H1 (cell line): ENCODE data around the gene RASAL1. TPM values are rescaled to one million over a fixed set of nuclear protein-coding genes. Genes with fewer than 3 reads are reported as not detected.

Source experiments
- CTCF ChIA-PET: fragments of 300-600 bp; sonication (Branson Sonifier 250); formaldehyde crosslinking; loops from one replicate; lab custom pipeline; 2021; ENCODE audit not compliant: partially characterized antibody; lab: Charles Lee
- POLR2A ChIA-PET: fragments of 300-600 bp; sonication (Branson Sonifier 250); formaldehyde crosslinking; loops from one replicate; lab custom pipeline; 2021; ENCODE audit warnings: inconsistent platforms; ENCODE audit not compliant: partially characterized antibody; lab: Charles Lee
- DNase-seq, 2 experiments: peaks; one replicate each; pipeline versions ENCODE4 v3.0.0 to v3.0.0-alpha.2; 2010 to 2022; ENCODE audit warnings: low spot score in 2 of 2, low read depth in 1 of 2, mixed read lengths in 1 of 2
- FAIRE-seq: peaks from 2 replicates; lab custom pipeline; 2011; peaks lifted over from hg19 to GRCh38; lab: Jason Lieb, UNC
- H2AFZ ChIP-seq: 2 replicates; pipeline ENCODE4 v1.8.1; 2012; ENCODE audit warnings: low read length, inconsistent platforms
- H2AK5ac ChIP-seq: 2 replicates; pipeline ENCODE4 v1.6.1; 2013; ENCODE audit warnings: low read depth, low read length
- H2BK120ac ChIP-seq: replicated peaks from 2 replicates; pipeline ENCODE3; 2013; ENCODE audit warnings: low read depth, low read length, inconsistent platforms
- H2BK12ac ChIP-seq: 2 replicates; pipeline ENCODE4 v1.6.1; 2013; ENCODE audit warnings: low read depth, low read length
- H2BK15ac ChIP-seq: 2 replicates; pipeline ENCODE4 v1.6.1; 2013; ENCODE audit warnings: low read length
- H2BK20ac ChIP-seq: 2 replicates; pipeline ENCODE4 v1.6.1; 2013; ENCODE audit warnings: low read length
- H2BK5ac ChIP-seq: 2 replicates; pipeline ENCODE4 v1.6.1; 2013; ENCODE audit warnings: low read depth, low read length
- H3K14ac ChIP-seq: 2 replicates; pipeline ENCODE4 v1.6.1; 2013; ENCODE audit warnings: inconsistent platforms; ENCODE audit not compliant: insufficient read length
- H3K18ac ChIP-seq: 2 replicates; pipeline ENCODE4 v1.6.1; 2013; ENCODE audit warnings: low read length; ENCODE audit errors: extremely low read depth
- H3K23ac ChIP-seq: 2 replicates; pipeline ENCODE4 v1.6.1; 2013; ENCODE audit warnings: inconsistent platforms; ENCODE audit not compliant: insufficient read length
- H3K23me2 ChIP-seq: 2 replicates; pipeline ENCODE4 v1.6.1; 2013; ENCODE audit warnings: low read depth, low read length
- H3K27ac ChIP-seq: 2 replicates; pipeline ENCODE4 v1.6.1; 2011; ENCODE audit warnings: low read depth, low read length, inconsistent platforms
- H3K27me3 ChIP-seq, 4 experiments: replicated peaks in 1 of 4; 1 replicate in 1 of 4; 2 replicates in 3 of 4; pipeline versions ENCODE4 v1.6.1 to v1.8.1; 2011 to 2013; ENCODE audit warnings: low read length in 3 of 4, mild to moderate bottlenecking in 3 of 4, inconsistent platforms in 2 of 4, mixed read lengths in 2 of 4, moderate library complexity in 1 of 4; ENCODE audit not compliant: control insufficient read depth in 3 of 4, insufficient read depth in 3 of 4; ENCODE audit errors: extremely low read depth in 1 of 4
- H3K36me3 ChIP-seq, 4 experiments: 2 replicates each; pipeline versions ENCODE4 v1.6.1 to v1.8.1; 2011 to 2013; ENCODE audit warnings: mild to moderate bottlenecking in 4 of 4, low read length in 3 of 4, moderate library complexity in 2 of 4, control low read depth in 1 of 4, inconsistent platforms in 1 of 4; ENCODE audit not compliant: insufficient read depth in 4 of 4, control insufficient read depth in 2 of 4
- H3K4ac ChIP-seq: replicated peaks from 2 replicates; pipeline ENCODE3; 2013; ENCODE audit warnings: low read length, low read depth, mixed read lengths, inconsistent platforms; ENCODE audit not compliant: insufficient read length
- H3K4me1 ChIP-seq, 4 experiments: replicated peaks in 1 of 4; 1 replicate in 1 of 4; 2 replicates in 3 of 4; pipeline versions ENCODE4 v1.6.1 to v1.8.1; 2011 to 2013; ENCODE audit warnings: low read length in 3 of 4, inconsistent platforms in 2 of 4, mixed read lengths in 1 of 4; ENCODE audit not compliant: insufficient read depth in 4 of 4, control insufficient read depth in 3 of 4
- H3K4me2 ChIP-seq, 2 experiments: 2 replicates each; pipeline versions ENCODE4 v1.6.1 to v1.8.1; 2011 to 2013; ENCODE audit warnings: low read depth in 2 of 2, low read length in 2 of 2, control low read depth in 1 of 2, inconsistent platforms in 1 of 2, mild to moderate bottlenecking in 1 of 2; ENCODE audit not compliant: insufficient read depth in 1 of 2
- H3K4me3 ChIP-seq, 4 experiments: fragments of 200-600, 300-600 bp in 1 of 4; sonication (generic), shearing (Covaris generic), sonication (Bioruptor Twin) in 1 of 4; 2 replicates each; pipeline versions ENCODE4 v1.5.1 to v1.8.1; 2011 to 2016; ENCODE audit warnings: low read length in 4 of 4, low read depth in 3 of 4, control low read depth in 2 of 4, inconsistent platforms in 2 of 4, mild to moderate bottlenecking in 2 of 4, mixed read lengths in 1 of 4, moderate library complexity in 1 of 4; ENCODE audit not compliant: insufficient read depth in 2 of 4; ENCODE audit errors: extremely low read depth in 1 of 4
- H3K56ac ChIP-seq: replicated peaks from 2 replicates; pipeline ENCODE3; 2013; ENCODE audit warnings: low read depth, mild to moderate bottlenecking, mixed read lengths, low read length, inconsistent platforms; ENCODE audit not compliant: insufficient read length
- H3K79me1 ChIP-seq: 2 replicates; pipeline ENCODE4 v1.6.1; 2013; ENCODE audit warnings: low read depth, low read length, control low read depth
- H3K79me2 ChIP-seq, 2 experiments: 2 replicates each; pipeline versions ENCODE4 v1.6.1 to v1.8.1; 2012 to 2013; ENCODE audit warnings: low read length in 2 of 2, mild to moderate bottlenecking in 2 of 2, inconsistent platforms in 1 of 2; ENCODE audit not compliant: insufficient read depth in 2 of 2, control insufficient read depth in 1 of 2
- H3K9ac ChIP-seq, 4 experiments: replicated peaks in 1 of 4; 1 replicate in 1 of 4; 2 replicates in 3 of 4; pipeline versions ENCODE4 v1.6.1 to v1.8.1; 2011 to 2013; ENCODE audit warnings: low read depth in 3 of 4, low read length in 3 of 4, control low read depth in 2 of 4, mild to moderate bottlenecking in 2 of 4, moderate library complexity in 2 of 4, inconsistent platforms in 1 of 4; ENCODE audit errors: extremely low read depth in 1 of 4
- H3K9me3 ChIP-seq, 2 experiments: 2 replicates each; pipeline versions ENCODE4 v1.6.1 to v1.8.1; 2012 to 2013; ENCODE audit warnings: mild to moderate bottlenecking in 2 of 2, moderate library complexity in 2 of 2, control low read depth in 1 of 2, inconsistent platforms in 1 of 2, low read depth in 1 of 2, low read length in 1 of 2, mixed read lengths in 1 of 2; ENCODE audit not compliant: insufficient read depth in 2 of 2
- H4K20me1 ChIP-seq, 2 experiments: replicated peaks in 1 of 2; 2 replicates each; pipeline versions ENCODE3 to v1.8.1; 2011 to 2013; ENCODE audit warnings: inconsistent platforms in 2 of 2, low read length in 2 of 2, mild to moderate bottlenecking in 1 of 2; ENCODE audit not compliant: insufficient read depth in 2 of 2, control insufficient read depth in 1 of 2
- H4K5ac ChIP-seq: 2 replicates; pipeline ENCODE4 v1.6.1; 2013; ENCODE audit warnings: low read length, low read depth, mixed read lengths, inconsistent platforms; ENCODE audit not compliant: insufficient read length
- H4K8ac ChIP-seq: 2 replicates; pipeline ENCODE4 v1.8.0; 2013; ENCODE audit warnings: mild to moderate bottlenecking, moderate library complexity, low read length, inconsistent platforms; ENCODE audit not compliant: insufficient read depth; ENCODE audit errors: extremely low read depth
- H4K91ac ChIP-seq: replicated peaks from 2 replicates; pipeline ENCODE3; 2013; ENCODE audit warnings: low read length, mixed read lengths, inconsistent platforms; ENCODE audit not compliant: insufficient read length
- BACH1 ChIP-seq: IDR thresholded peaks from 2 replicates; pipeline ENCODE4 v1.6.1; 2012; ENCODE audit warnings: low read length, improper control_type of control experiment
- CEBPB ChIP-seq: IDR thresholded peaks from 2 replicates; pipeline ENCODE4 v1.6.1; 2012; ENCODE audit warnings: low read depth, low read length
- CHD2 ChIP-seq: IDR thresholded peaks from 2 replicates; pipeline ENCODE4 v1.6.1; 2012; ENCODE audit warnings: low read length, improper control_type of control experiment
- CREB1 ChIP-seq: IDR thresholded peaks from 2 replicates; pipeline ENCODE4 v1.6.1; 2012; ENCODE audit warnings: inconsistent platforms
- EP300 ChIP-seq, 2 experiments: IDR thresholded peaks; 1 replicate in 1 of 2; 2 replicates in 1 of 2; pipeline ENCODE4 v1.6.1; 2011 to 2012; ENCODE audit warnings: low read depth in 2 of 2, low read length in 2 of 2, mild to moderate bottlenecking in 2 of 2, borderline replicate concordance in 1 of 2, inconsistent platforms in 1 of 2, moderate library complexity in 1 of 2
- HDAC2 ChIP-seq, 2 experiments: fragments of 300-600 bp in 1 of 2; sonication (generic) in 1 of 2; IDR thresholded peaks; 2 replicates each; pipeline ENCODE4 v1.6.1; 2011 to 2012; ENCODE audit warnings: low read depth in 2 of 2, low read length in 2 of 2, mild to moderate bottlenecking in 2 of 2, moderate library complexity in 2 of 2, borderline replicate concordance in 1 of 2, inconsistent platforms in 1 of 2
- HDAC6 ChIP-seq: IDR thresholded peaks from one replicate; pipeline ENCODE4 v1.7.1; 2012; ENCODE audit warnings: low read depth, mild to moderate bottlenecking, inconsistent platforms, low read length, moderate library complexity
- PHF8 ChIP-seq: fragments of 200-600 bp; sonication (generic); conservative IDR thresholded peaks from 2 replicates; pipeline ENCODE4 v1.7.1; 2012; ENCODE audit warnings: low read depth, mild to moderate bottlenecking, inconsistent platforms, low read length, moderate library complexity
- SIRT6 ChIP-seq: IDR thresholded peaks from one replicate; pipeline ENCODE4 v1.7.1; 2012; ENCODE audit warnings: low read length, inconsistent platforms
- TAF1 ChIP-seq: IDR thresholded peaks from 2 replicates; pipeline ENCODE4 v1.6.1; 2011; ENCODE audit warnings: mild to moderate bottlenecking, low read depth, low read length
- TEAD4 ChIP-seq: IDR thresholded peaks from 2 replicates; pipeline ENCODE4 v1.6.1; 2012; ENCODE audit warnings: low read depth, low read length, inconsistent platforms, mixed read lengths
- WGBS, 2 experiments: shearing (Covaris generic) in 1 of 2; methylation state at CpG; one replicate each; pipeline versions ENCODE4 v1.1.6 to v1.1.7; 2013 to 2015; ENCODE audit warnings: low lambda C conversion rate in 2 of 2, mixed read lengths in 2 of 2, inconsistent platforms in 1 of 2, low coverage in 1 of 2, missing lambda C conversion rate in 1 of 2; ENCODE audit not compliant: insufficient replicate concordance in 2 of 2, insufficient coverage in 1 of 2, insufficient read length in 1 of 2; ENCODE audit errors: extremely low coverage in 1 of 2, missing lambda C conversion rate in 1 of 2; 5-methylcytosine and 5-hydroxymethylcytosine counted together
- polyA plus RNA-seq, 7 experiments: library from polyadenylated mRNA; depleted of rRNA in 3 of 7; stranded (reverse) in 5 of 7; unstranded in 2 of 7; fragments of >200 nt in 5 of 7; fragments of 200-250 nt in 2 of 7; gene quantifications; 1 replicate in 5 of 7; 2 replicates in 1 of 7; 4 replicates in 1 of 7; pipeline versions ENCODE4 v1.2.1 to v1.2.3, GENCODE V29; 2011 to 2013; ENCODE audit warnings: missing spikeins in 2 of 7, mixed read lengths in 2 of 7
- total RNA-seq: library from RNA; stranded (reverse); fragmentation: NEBNext Ultra II Directional; extraction: Animal tissue kit (Norgen Biotek cat#: 25700); gene quantifications from 2 replicates; pipeline ENCODE4 v1.2.1, GENCODE V29; 2021
- TF ChIP-seq, protein P1 (sequence below): IDR thresholded peaks from 2 replicates; pipeline ENCODE4 v1.6.1; 2011; ENCODE audit warnings: low read length, improper control_type of control experiment

Gene RASAL1
- total and polyA plus RNA-seq, 2 of the 8 experiments (the other 6 are each of a cell fraction or from before 2014, with no cell fraction given) = 3.7 to 5.0 TPM

GRCh38 chr12:113098441-113099028 lies 37.0 kb downstream of the RASAL1 start:
- H2BK120ac ChIP-seq = no peak overlapping the region
- H2BK15ac ChIP-seq = no peak overlapping the region
- peak overlapping the region in 1 of 2 experiments; percentile 31; a peak in 2 of 4 replicates for H3K4me2 ChIP-seq
- peak overlapping the region; percentile 75; the same call in 1 of the 2 replicates for H2BK5ac ChIP-seq
- no peak overlapping the region for H3K4me3 ChIP-seq
- no peak overlapping the region for H3K18ac ChIP-seq
- H4K20me1 ChIP-seq = no peaks in the 10 kb centered on the region
- H3K23ac ChIP-seq = no peak overlapping the region
- no peaks in the 10 kb centered on the region for H3K79me1 ChIP-seq
- no peak overlapping the region for H3K9ac ChIP-seq
- CTCF ChIA-PET = interaction anchor here (0.6 to 6.9 kb wide), 41 partner anchors 8 to 1427 kb away, joined by 3 to 67 read pairs (median 5); partner anchors contain the start of genes DTX1 and RASAL1
- H2BK12ac ChIP-seq = no peak overlapping the region
- POLR2A ChIA-PET = interaction anchor here (0.7 to 1.2 kb wide), 2 partner anchors 9 to 33 kb away, joined by 3 read pairs; no protein-coding TSS in a partner anchor
- no peaks in the 10 kb centered on the region for H3K27me3 ChIP-seq
- H3K14ac ChIP-seq = no peak overlapping the region
- peaks cover under 1% of the 10 kb centered on the region; the same call in 1 of the 2 replicates for H3K23me2 ChIP-seq
- DNase-seq (peak; percentile 78 to 97), FAIRE-seq (peak; percentile 97)
- H3K4me1 ChIP-seq = peaks cover 0 to 10% (median 5%) of the 10 kb centered on the region in 4 experiments; a peak in 5 of 7 replicates
- WGBS, 2 experiments = 39% methylated on average over 15 of the region's 15 CpGs; no CpG with 5 or more reads in 1 of the 2 experiments
- no peak overlapping the region for H4K8ac ChIP-seq
- no peaks in the 10 kb centered on the region for H3K9me3 ChIP-seq
- H3K56ac ChIP-seq = no peak overlapping the region
- no peak overlapping the region for H3K27ac ChIP-seq
- no peak overlapping the region for H4K91ac ChIP-seq
- H3K79me2 ChIP-seq = no peaks in the 10 kb centered on the region
- no peak overlapping the region for H2AK5ac ChIP-seq
- no peak overlapping the region for H4K5ac ChIP-seq
- no peak overlapping the region for H2BK20ac ChIP-seq
- H3K36me3 ChIP-seq = no peaks in the 10 kb centered on the region
- H2AFZ ChIP-seq = no peak overlapping the region
- H3K4ac ChIP-seq = no peak overlapping the region
- no peak for TF ChIP-seq TAF1
- TF ChIP-seq SIRT6 = no peak
- 0 out of 4 replicates have a peak, but pooled peaks of 1 of the 2 experiments have one; percentile 33 for TF ChIP-seq HDAC2 (IDR thresholded peaks at IDR 0.05; ENCODE audit: borderline replicate concordance in 1 of 2, low read depth in 2 of 2, low read length in 2 of 2)
- TF ChIP-seq HDAC6 = no peak
- peak; percentile 42; the same call in 1 of the 2 replicates for TF ChIP-seq CREB1
- TF ChIP-seq PHF8 = no peak
- TF ChIP-seq CEBPB = peak; percentile 58; the same call in 1 of the 2 replicates
- no peak for TF ChIP-seq TEAD4
- TF ChIP-seq, protein P1, sequence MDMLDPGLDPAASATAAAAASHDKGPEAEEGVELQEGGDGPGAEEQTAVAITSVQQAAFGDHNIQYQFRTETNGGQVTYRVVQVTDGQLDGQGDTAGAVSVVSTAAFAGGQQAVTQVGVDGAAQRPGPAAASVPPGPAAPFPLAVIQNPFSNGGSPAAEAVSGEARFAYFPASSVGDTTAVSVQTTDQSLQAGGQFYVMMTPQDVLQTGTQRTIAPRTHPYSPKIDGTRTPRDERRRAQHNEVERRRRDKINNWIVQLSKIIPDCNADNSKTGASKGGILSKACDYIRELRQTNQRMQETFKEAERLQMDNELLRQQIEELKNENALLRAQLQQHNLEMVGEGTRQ = peak; percentile 43; the same call in 1 of the 2 replicates
- TF ChIP-seq EP300 (IDR thresholded peaks at IDR 0.05; ENCODE audit: borderline replicate concordance in 1 of 2, low read depth in 2 of 2, low read length in 2 of 2) = no peak
- peak; percentile 75 for TF ChIP-seq BACH1
- no peak for TF ChIP-seq CHD2
